GM18526 (cell line): Measurements from ENCODE around the gene MAP1A.

Experiments
- POLR2A ChIP-seq: IDR thresholded peaks from 3 replicates; pipeline ENCODE4 v1.6.1; 2011; ENCODE audit not compliant: insufficient read length; ENCODE audit errors: extremely low read depth

Gene MAP1A

DNA sequence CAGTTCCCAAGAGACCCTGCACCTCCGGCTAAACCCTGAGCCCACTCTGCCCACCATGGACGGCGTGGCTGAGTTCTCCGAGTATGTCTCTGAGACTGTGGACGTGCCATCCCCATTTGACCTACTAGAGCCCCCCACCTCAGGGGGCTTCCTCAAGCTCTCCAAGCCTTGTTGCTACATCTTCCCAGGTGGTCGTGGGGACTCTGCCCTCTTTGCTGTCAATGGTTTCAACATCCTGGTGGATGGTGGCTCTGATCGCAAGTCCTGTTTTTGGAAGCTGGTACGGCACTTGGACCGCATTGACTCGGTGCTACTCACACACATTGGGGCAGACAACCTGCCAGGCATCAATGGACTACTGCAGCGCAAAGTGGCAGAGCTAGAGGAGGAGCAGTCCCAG, 4.0 kb downstream of the MAP1A start:
- TF ChIP-seq POLR2A = no peak

DNA sequence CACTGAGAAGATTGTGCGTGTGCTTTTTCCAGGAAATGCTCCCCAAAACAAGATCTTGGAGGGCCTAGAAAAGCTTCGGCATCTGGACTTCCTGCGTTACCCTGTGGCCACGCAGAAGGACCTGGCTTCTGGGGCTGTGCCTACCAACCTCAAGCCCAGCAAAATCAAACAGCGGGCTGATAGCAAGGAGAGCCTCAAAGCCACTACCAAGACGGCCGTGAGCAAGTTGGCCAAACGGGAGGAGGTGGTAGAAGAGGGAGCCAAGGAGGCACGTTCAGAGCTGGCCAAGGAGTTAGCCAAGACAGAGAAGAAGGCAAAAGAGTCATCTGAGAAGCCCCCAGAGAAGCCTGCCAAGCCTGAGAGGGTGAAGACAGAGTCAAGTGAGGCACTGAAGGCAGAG, 4.8 kb downstream of the MAP1A start:
- TF ChIP-seq POLR2A = no peak

DNA sequence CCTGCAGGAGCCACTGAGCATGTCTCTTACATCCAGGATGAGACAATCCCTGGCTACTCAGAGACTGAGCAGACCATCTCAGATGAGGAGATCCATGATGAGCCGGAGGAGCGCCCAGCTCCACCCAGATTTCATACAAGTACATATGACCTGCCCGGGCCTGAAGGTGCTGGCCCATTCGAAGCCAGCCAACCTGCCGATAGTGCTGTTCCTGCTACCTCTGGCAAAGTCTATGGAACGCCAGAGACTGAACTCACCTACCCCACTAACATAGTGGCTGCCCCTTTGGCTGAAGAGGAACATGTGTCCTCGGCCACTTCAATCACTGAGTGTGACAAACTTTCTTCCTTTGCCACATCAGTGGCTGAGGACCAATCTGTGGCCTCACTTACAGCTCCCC, 6.2 kb downstream of the MAP1A start:
- TF ChIP-seq POLR2A = no peak

DNA sequence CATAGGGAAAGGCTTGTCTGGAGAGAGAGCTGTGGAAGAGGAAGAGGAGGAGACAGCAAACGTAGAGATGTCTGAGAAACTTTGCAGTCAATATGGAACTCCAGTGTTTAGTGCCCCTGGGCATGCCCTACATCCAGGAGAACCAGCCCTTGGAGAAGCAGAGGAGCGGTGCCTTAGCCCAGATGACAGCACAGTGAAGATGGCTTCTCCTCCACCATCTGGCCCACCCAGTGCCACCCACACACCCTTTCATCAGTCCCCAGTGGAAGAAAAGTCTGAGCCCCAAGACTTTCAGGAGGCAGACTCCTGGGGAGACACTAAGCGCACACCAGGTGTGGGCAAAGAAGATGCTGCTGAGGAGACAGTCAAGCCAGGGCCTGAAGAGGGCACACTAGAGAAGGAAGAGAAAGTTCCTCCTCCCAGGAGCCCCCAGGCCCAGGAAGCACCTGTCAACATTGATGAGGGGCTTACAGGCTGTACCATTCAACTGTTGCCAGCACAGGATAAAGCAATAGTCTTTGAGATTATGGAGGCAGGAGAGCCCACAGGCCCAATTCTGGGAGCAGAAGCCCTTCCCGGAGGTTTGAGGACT, 6.9 kb downstream of the MAP1A start:
- no peak for TF ChIP-seq POLR2A

DNA sequence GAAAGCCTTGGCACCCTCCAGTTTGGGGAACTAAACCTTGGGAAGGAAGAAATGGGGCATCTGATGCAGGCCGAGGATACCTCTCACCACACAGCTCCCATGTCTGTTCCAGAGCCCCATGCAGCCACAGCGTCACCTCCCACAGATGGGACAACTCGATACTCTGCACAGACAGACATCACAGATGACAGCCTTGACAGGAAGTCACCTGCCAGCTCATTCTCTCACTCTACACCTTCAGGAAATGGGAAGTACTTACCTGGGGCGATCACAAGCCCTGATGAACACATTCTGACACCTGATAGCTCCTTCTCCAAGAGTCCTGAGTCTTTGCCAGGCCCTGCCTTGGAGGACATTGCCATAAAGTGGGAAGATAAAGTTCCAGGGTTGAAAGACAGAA, 7.7 kb downstream of the MAP1A start:
- TF ChIP-seq POLR2A = no peak

DNA sequence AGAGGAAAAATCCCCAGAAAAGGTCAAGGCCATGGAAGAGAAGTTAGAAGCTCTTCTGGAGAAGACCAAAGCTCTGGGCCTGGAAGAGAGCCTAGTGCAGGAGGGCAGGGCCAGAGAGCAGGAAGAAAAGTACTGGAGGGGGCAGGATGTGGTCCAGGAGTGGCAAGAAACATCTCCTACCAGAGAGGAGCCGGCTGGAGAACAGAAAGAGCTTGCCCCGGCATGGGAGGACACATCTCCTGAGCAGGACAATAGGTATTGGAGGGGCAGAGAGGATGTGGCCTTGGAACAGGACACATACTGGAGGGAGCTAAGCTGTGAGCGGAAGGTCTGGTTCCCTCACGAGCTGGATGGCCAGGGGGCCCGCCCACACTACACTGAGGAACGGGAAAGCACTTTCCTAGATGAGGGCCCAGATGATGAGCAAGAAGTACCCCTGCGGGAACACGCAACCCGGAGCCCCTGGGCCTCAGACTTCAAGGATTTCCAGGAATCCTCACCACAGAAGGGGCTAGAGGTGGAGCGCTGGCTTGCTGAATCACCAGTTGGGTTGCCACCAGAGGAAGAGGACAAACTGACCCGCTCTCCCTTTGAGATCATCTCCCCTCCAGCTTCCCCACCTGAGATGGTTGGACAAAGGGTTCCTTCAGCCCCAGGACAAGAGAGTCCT, 9.0 kb downstream of the MAP1A start:
- TF ChIP-seq POLR2A = no peak

DNA sequence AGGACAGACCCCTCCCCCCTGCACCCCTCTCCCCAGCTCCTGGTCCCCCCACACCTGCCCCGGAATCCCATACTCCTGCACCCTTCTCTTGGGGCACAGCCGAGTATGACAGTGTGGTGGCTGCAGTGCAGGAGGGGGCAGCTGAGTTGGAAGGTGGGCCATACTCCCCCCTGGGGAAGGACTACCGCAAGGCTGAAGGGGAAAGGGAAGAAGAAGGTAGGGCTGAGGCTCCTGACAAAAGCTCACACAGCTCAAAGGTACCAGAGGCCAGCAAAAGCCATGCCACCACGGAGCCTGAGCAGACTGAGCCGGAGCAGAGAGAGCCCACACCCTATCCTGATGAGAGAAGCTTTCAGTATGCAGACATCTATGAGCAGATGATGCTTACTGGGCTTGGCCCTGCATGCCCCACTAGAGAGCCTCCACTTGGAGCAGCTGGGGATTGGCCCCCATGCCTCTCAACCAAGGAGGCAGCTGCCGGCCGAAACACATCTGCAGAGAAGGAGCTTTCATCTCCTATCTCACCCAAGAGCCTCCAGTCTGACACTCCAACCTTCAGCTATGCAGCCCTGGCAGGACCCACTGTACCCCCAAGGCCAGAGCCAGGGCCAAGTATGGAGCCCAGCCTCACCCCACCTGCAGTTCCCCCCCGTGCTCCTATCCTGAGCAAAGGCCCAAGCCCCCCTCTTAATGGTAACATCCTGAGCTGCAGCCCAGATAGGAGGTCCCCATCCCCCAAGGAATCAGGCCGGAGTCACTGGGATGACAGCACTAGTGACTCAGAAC, 9.8 kb downstream of the MAP1A start:
- TF ChIP-seq POLR2A = no peak

DNA sequence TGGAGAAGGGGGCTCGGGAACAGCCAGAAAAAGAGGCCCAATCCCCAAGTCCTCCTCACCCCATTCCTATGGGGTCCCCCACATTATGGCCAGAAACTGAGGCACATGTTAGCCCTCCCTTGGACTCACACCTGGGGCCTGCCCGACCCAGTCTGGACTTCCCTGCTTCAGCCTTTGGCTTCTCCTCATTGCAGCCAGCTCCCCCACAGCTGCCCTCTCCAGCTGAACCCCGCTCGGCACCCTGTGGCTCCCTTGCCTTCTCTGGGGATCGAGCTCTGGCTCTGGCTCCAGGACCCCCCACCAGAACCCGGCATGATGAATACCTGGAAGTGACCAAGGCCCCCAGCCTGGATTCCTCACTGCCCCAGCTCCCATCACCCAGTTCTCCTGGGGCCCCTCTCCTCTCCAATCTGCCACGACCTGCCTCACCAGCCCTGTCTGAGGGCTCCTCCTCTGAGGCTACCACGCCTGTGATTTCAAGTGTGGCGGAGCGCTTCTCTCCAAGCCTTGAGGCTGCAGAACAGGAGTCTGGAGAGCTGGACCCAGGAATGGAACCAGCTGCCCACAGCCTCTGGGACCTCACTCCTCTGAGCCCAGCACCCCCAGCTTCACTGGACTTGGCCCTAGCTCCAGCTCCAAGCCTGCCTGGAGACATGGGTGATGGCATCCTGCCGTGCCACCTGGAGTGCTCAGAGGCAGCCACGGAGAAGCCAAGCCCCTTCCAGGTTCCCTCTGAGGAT, 10.6 kb downstream of the MAP1A start:
- TF ChIP-seq POLR2A = no peak

DNA sequence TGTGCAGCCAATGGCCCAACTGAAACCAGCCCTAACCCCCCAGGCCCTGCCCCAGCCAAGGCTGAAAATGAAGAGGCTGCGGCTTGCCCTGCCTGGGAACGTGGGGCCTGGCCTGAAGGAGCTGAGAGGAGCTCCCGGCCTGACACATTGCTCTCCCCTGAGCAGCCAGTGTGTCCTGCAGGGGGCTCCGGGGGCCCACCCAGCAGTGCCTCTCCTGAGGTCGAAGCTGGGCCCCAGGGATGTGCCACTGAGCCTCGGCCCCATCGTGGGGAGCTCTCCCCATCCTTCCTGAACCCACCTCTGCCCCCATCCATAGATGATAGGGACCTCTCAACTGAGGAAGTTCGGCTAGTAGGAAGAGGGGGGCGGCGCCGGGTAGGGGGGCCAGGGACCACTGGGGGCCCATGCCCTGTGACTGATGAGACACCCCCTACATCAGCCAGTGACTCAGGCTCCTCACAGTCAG, 11.2 kb downstream of the MAP1A start:
- no peak for TF ChIP-seq POLR2A

DNA sequence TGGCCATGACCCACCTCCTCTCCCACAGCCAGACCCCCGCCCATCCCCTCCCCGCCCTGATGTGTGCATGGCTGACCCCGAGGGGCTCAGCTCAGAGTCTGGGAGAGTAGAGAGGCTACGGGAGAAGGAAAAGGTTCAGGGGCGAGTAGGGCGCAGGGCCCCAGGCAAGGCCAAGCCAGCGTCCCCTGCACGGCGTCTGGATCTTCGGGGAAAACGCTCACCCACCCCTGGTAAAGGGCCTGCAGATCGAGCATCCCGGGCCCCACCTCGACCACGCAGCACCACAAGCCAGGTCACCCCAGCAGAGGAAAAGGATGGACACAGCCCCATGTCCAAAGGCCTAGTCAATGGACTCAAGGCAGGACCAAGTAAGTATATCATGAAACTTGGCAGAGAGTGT, 11.7 kb downstream of the MAP1A start:
- TF ChIP-seq POLR2A = no peak

DNA sequence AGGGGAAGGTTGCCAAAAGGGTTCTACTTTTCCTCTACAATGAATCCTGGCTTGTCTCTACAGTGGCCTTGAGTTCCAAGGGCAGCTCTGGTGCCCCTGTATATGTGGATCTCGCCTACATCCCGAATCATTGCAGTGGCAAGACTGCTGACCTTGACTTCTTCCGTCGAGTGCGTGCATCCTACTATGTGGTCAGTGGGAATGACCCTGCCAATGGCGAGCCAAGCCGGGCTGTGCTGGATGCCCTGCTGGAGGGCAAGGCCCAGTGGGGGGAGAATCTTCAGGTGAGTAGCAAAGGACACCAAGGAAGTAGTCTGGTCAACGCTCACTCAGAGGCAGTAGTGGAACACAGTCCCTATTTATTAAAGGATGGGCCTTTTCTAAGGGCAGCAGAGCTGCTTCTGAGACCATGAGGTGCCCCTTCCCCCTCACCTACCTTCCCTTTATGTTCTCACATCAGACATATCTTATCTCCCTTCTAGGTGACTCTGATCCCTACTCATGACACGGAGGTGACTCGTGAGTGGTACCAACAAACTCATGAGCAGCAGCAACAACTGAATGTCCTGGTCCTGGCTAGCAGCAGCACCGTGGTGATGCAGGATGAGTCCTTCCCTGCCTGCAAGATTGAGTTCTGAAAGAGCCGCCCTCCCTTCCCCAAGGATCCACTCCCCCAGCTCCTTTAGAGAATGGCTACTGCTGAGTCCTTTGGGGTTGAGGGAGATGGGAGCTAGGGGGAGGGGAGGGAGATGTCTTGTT, 12.4 kb downstream of the MAP1A start:
- no peak for TF ChIP-seq POLR2A

DNA sequence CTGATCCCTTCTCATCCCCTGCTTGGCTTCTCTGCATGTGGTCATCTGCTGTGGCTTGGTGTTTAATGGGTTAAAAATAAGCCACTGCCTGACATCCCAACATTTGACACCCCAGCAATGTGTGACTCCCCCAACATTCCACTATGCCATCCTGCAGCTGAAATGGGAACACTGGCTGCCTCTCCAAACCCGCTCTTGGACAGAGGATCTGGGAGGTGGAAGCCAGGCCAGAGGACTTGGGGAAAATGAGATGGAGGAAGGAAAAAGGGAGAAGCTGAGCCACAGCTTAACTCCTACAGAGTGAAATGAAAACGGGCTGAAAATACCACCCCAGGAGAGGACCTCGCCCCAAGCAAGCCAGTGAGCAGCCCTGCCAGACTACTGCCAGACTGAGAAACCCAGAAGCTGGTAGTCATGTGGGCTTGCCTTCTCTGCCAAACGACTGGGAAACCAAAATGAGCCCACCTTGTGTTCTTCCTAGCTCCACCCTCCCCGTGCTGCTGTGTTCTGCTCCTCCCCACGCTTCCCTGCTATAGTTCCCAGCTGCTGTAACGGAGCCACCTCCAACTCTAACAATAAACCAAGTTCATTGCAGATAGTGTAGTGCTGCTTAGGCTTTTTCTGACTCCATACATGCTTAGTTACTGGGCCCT, 13.7 kb downstream of the MAP1A start:
- TF ChIP-seq POLR2A = no peak

DNA sequence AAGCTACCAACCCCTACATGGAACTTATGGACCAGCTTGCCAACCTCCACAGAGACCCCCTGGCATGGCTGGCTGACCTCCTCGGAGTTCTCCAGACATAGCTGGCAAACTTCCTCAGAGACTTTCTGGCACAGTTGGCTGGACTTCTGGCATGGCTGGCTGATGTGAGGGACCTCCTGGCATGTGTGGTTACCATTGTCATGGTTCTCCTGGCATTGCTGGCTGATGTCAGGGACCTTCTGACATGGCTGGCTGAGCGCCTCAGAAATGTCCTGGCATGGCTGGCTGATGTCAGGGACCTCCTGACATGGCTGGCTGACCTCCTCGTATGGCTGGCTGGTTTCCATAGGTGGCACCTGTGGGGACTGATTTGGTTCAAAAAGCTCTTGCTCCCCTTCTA, 17.5 kb downstream of the MAP1A start:
- no peak for TF ChIP-seq POLR2A

DNA sequence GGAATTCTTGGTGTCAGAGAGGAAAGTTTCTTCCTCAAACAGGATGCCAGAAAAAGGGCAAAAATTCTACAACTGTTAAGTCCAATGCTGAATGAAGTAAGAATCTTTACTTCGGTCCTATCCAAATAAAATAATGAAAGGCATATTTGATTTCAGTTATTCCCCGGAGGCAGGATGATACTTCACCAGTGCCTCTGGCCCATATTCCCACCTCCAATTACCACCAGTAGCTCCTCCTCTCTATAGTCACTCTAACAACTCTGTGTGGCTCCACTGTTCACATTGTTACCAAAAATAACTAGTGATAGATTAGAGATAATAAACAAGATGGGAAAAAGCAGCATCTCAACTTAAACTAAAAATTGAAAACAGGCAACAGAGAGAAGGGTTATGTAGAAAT, 20.7 kb downstream of the MAP1A start:
- TF ChIP-seq POLR2A = no peak
